Thymus (tissue), 11 donors: ENCODE data around the gene SRRM4. TPM values are rescaled to one million over a fixed set of nuclear protein-coding genes. Genes with fewer than 3 reads are reported as not detected.

Experiments
- DNase-seq, 9 donors: peaks; one replicate each; pipeline ENCODE4 v3.0.0-alpha.2; 2013; ENCODE audit warnings: low spot score in 9 of 9, low read depth in 6 of 9, missing footprints in 1 of 9
- H3K27ac ChIP-seq, 2 donors: one replicate each; pipeline ENCODE4 v1.5.1; 2013; ENCODE audit warnings: control low read depth in 1 of 2, low read depth in 1 of 2, low read length in 1 of 2, mild to moderate bottlenecking in 1 of 2, moderate library complexity in 1 of 2
- H3K27me3 ChIP-seq, 2 donors: one replicate each; pipeline ENCODE4 v1.5.1; 2013; ENCODE audit warnings: low read length in 1 of 2; ENCODE audit not compliant: control insufficient read depth in 2 of 2, insufficient read depth in 1 of 2
- H3K36me3 ChIP-seq, 2 donors: one replicate each; pipeline ENCODE4 v1.5.1; 2013; ENCODE audit warnings: low read length in 1 of 2, mild to moderate bottlenecking in 1 of 2, moderate library complexity in 1 of 2; ENCODE audit not compliant: control insufficient read depth in 2 of 2, insufficient read depth in 2 of 2
- H3K4me1 ChIP-seq, 2 donors: one replicate each; pipeline ENCODE4 v1.5.1; 2013; ENCODE audit warnings: low read length in 2 of 2; ENCODE audit not compliant: control insufficient read depth in 2 of 2, insufficient read depth in 2 of 2
- H3K4me3 ChIP-seq, 2 donors: one replicate each; pipeline ENCODE4 v1.5.1; 2013; ENCODE audit warnings: low read length in 2 of 2, control low read depth in 1 of 2, mild to moderate bottlenecking in 1 of 2
- H3K9me3 ChIP-seq, 2 donors: one replicate each; pipeline ENCODE4 v1.5.1; 2013; ENCODE audit warnings: low read length in 1 of 2, mild to moderate bottlenecking in 1 of 2; ENCODE audit not compliant: control insufficient read depth in 2 of 2, insufficient read depth in 1 of 2
- WGBS: extraction: QIAGEN DNeasy Blood & Tissue Kit; methylation state at CpG from one replicate; pipeline ENCODE4 v1.1.7; 2013; 5-methylcytosine and 5-hydroxymethylcytosine counted together
- polyA plus RNA-seq: library from polyadenylated mRNA; stranded (reverse); fragments of 200-250 nt; gene quantifications from one replicate; pipeline ENCODE4 v1.2.3, GENCODE V29; 2013
- total RNA-seq: library from RNA; stranded (reverse); fragments of 120-200 nt; gene quantifications from one replicate; pipeline ENCODE4 v1.2.4, GENCODE V29; 2013
- donor health status: healthy.

Gene SRRM4
- total and polyA plus RNA-seq, 2 donors = under 0.01 to 0.05 TPM

DNA sequence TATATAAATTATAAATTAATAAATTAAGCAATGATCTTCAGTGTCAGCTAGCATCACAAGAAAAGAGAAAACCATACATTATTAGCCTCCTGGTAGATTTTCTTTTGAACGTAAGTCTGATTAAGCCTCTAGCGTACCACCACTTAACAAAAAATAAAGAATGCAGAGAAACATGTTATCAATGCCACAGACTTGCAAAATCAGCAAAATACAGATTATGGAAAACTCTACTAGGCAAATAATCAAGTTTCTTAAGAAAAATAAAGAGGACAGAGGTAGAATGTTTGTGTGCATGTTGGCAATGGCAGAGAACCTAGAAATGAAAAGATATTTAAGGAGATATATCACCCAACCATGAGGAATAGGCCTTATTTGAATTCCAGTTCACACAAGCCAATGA is 8.4 kb upstream of the SRRM4 start:
- no peaks in the 10 kb centered on the region for H3K36me3 ChIP-seq
- H3K4me3 ChIP-seq = no peak overlapping the region
- 95% methylated on average over 2 of the region's 2 CpGs for WGBS
- DNase-seq = no peak
- H3K27me3 ChIP-seq = no peaks in the 10 kb centered on the region
- no peaks in the 10 kb centered on the region for H3K9me3 ChIP-seq
- no peaks in the 10 kb centered on the region for H3K4me1 ChIP-seq
- no peak overlapping the region for H3K27ac ChIP-seq

GRCh38 chr12:118979763-118980406 is 1.5 kb upstream of the SRRM4 start:
- Histone ChIP-seq H3K9me3 (peaks cover 0 to 1% of the 10 kb centered on the region in 2 donors), H3K27me3 (peaks cover 24 to 33% of the 10 kb centered on the region in 2 donors), H3K4me3 (no peak overlapping the region), H3K27ac (no peak overlapping the region), H3K36me3 (no peaks in the 10 kb centered on the region), H3K4me1 (no peaks in the 10 kb centered on the region)
- peak in 8 of 9 donors; percentile 5 to 62 (median 26) for DNase-seq
- 5% methylated on average over 17 of the region's 17 CpGs for WGBS

- Histone ChIP-seq H3K36me3 (no peaks in the 10 kb centered on the region), H3K4me3 (no peak overlapping the region), H3K27me3 (peaks cover 24 to 33% of the 10 kb centered on the region in 2 donors), H3K27ac (no peak overlapping the region), H3K4me1 (no peaks in the 10 kb centered on the region), H3K9me3 (peaks cover 0 to 1% of the 10 kb centered on the region in 2 donors)
- DNase-seq = no peak
- WGBS = 5% methylated on average over 29 of the region's 29 CpGs
Observed at GRCh38 chr12:118980407-118981014, 830 bp upstream of the SRRM4 start.

DNA sequence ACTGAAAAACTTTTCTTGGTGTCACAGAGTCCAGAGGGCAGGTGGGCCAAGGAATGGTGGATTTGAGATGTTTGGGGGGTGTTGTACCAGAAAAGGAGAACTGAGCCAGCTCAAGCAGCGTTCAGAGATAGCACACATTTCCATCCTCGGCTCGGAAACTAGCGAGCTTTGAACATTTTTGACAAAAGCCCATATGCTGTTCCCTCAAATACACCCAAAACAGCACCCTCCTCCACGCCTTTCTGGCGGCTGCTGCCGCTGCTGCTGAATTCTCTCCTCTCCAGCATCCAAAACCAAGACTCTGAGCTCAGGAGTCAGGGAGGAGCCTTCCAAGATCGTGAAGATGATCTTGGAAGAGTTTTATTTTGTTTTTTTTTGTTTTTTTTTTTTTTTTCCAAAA is 961 bp downstream of the SRRM4 start:
- Histone ChIP-seq H3K27me3 (peaks cover 24 to 33% of the 10 kb centered on the region in 2 donors), H3K4me3 (no peak overlapping the region), H3K4me1 (no peaks in the 10 kb centered on the region), H3K9me3 (peaks cover 0 to 1% of the 10 kb centered on the region in 2 donors), H3K36me3 (no peaks in the 10 kb centered on the region), H3K27ac (no peak overlapping the region)
- WGBS = 22% methylated on average over 8 of the region's 8 CpGs
- no peak for DNase-seq

GRCh38 chr12:118982984-118983761 is 1.8 kb downstream of the SRRM4 start:
- Histone ChIP-seq H3K36me3 (no peaks in the 10 kb centered on the region), H3K9me3 (peaks cover 0 to 1% of the 10 kb centered on the region in 2 donors), H3K27me3 (peaks cover 24 to 33% of the 10 kb centered on the region in 2 donors), H3K4me3 (no peak overlapping the region), H3K27ac (no peak overlapping the region), H3K4me1 (no peaks in the 10 kb centered on the region)
- no peak for DNase-seq
- 68% methylated on average over 7 of the region's 7 CpGs for whole genome bisulfite sequencing

DNA sequence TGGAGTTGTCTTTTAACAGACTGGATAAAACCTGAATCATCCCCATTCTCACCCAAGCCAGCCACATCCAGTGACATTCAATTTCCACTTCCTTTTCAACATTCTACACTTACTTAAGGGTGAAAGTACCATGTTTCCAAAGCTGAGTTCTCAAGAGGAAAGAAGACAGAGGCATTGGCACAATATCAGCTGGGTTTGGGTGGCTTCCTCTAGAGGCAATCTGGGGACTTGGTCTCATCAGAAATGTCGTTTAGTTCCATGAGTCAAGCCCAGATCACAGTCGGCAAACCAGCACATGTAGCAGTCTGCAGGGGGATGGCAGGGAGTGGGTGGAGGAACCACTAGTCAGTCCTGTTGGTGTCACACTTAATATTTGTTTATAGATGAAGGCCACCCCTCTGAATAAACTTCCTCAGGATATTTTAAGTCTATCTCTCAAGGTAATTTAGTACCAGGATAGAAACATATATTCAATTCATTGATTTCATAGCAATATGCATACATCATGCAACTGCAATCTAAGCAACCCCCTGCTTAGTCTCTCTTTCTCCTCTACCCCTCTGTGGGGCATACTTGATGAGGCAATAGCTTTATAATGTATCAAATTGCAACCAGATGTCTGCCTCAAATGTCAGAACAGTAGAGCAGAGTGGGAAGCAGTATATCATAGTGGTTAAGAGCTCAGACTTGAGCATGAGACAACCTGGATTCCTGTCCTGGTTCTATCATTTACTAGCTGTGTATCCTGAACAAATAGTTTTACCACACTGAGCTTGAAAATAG is 3.0 kb downstream of the SRRM4 start:
- 73% methylated on average over 2 of the region's 2 CpGs for WGBS
- H3K27me3 ChIP-seq = peaks cover 24 to 33% of the 10 kb centered on the region in 2 donors
- H3K4me1 ChIP-seq = no peaks in the 10 kb centered on the region

GRCh38 chr12:118986050-118986449 is 4.7 kb downstream of the SRRM4 start:
- WGBS = 42% methylated on average over 8 of the region's 8 CpGs
- no peaks in the 10 kb centered on the region for H3K4me1 ChIP-seq
- peaks cover 12 to 18% of the 10 kb centered on the region in 2 donors for H3K27me3 ChIP-seq
- H3K27ac ChIP-seq = no peak overlapping the region
- no peak for DNase-seq
- H3K36me3 ChIP-seq = no peaks in the 10 kb centered on the region
- H3K9me3 ChIP-seq = peaks cover 0 to 1% of the 10 kb centered on the region in 2 donors
- H3K4me3 ChIP-seq = no peak overlapping the region

More for the DNA sequence above, 3.0 kb downstream of the SRRM4 start:
- Histone ChIP-seq H3K36me3 (no peaks in the 10 kb centered on the region), H3K9me3 (peaks cover 0 to 1% of the 10 kb centered on the region in 2 donors), H3K4me3 (no peak overlapping the region), H3K27ac (no peak overlapping the region)
- no peak for DNase-seq

DNA sequence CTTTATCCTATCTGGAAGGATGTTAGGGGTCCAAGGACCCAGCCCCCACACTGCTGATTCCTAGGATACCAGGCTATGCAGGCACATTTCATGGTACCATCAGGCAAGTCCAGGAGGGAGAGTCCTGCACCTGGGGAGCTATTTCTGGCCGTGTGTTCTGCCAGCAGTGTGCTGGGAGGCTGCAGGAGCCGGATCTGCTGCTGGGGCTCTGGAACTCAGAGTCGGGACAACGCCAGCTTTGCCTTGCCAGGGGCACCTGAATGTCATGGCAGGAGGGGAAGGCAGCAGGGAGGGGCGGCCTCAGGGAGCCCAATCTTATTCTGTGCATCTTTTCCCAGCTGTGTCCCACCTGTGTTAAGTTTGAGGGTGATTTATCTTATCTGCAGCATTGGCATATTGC is 17.8 kb downstream of the SRRM4 start:
- H3K27ac ChIP-seq = no peak overlapping the region
- DNase-seq = no peak
- H3K27me3 ChIP-seq = no peaks in the 10 kb centered on the region
- no peaks in the 10 kb centered on the region for H3K9me3 ChIP-seq
- 65% methylated on average over 5 of the region's 5 CpGs for WGBS
- H3K4me1 ChIP-seq = no peaks in the 10 kb centered on the region
- no peak overlapping the region for H3K4me3 ChIP-seq
- H3K36me3 ChIP-seq = no peaks in the 10 kb centered on the region
